ENCODE measurements around the gene FBF1.
"Not testable (repeated sequence)": the region's sequence is repeated elsewhere in the genome, so short reads cannot be mapped to it uniquely, and the experiment has no call there.

The FBF1 gene

GRCh38 chr17:75872434-75873351, 68.1 kb downstream of the FBF1 start:
- DNase-seq: no peak

GRCh38 chr17:75870228-75870627, 70.6 kb downstream of the FBF1 start:
- not testable (repeated sequence) for DNase-seq

- no peak for DNase-seq
Observed at GRCh38 chr17:75869282-75870141, 71.3 kb downstream of the FBF1 start.

GRCh38 chr17:75868730-75869281, 72.0 kb downstream of the FBF1 start:
- DNase-seq: not testable (repeated sequence)

- not testable (repeated sequence) for DNase-seq
Observed at GRCh38 chr17:75865404-75866188, 75.2 kb downstream of the FBF1 start.

- not testable (repeated sequence) for DNase-seq
Observed at GRCh38 chr17:75864887-75865286, 76.0 kb downstream of the FBF1 start.

- DNase-seq: peak; percentile 48
Observed at GRCh38 chr17:75864448-75864871, 76.4 kb downstream of the FBF1 start.

GRCh38 chr17:75861927-75862317, 78.9 kb downstream of the FBF1 start:
- DNase-seq: no peak

Data from stimulated activated CD4-positive, alpha-beta T cell treated with anti-CD3 and anti-CD28 coated beads, Interleukin-1b, Interleukin-23, amount 100 ng/mL, for 48 hours (primary cell).